Neural cell (in vitro differentiated cells): ENCODE data around the gene SLC29A3. TPM values are rescaled to one million over a fixed set of nuclear protein-coding genes. Genes with fewer than 3 reads are reported as not detected.

Source experiments
- H2AFZ ChIP-seq: fragments of 200-600, 300-800 bp; sonication (generic), shearing (Covaris generic); 2 replicates; pipeline ENCODE4 v1.6.0; 2014; ENCODE audit warnings: low read depth, mild to moderate bottlenecking, antibody characterized with exemption, low read length, moderate library complexity
- H3F3A ChIP-seq: fragments of 200-600 bp; shearing (Covaris generic); 2 replicates; pipeline ENCODE4 v1.6.1; 2016; ENCODE audit warnings: mild to moderate bottlenecking, moderate library complexity, mixed read lengths, antibody characterized with exemption, low read length; ENCODE audit not compliant: insufficient read depth, poor library complexity, severe bottlenecking
- H3K27ac ChIP-seq: fragments of 200-600, 300-800 bp; sonication (generic), shearing (Covaris generic); 2 replicates; pipeline ENCODE4 v1.5.1; 2014; ENCODE audit warnings: mild to moderate bottlenecking, low read length, moderate library complexity
- H3K27me3 ChIP-seq: fragments of 300-800, 200-600 bp; sonication (generic), shearing (Covaris generic); 2 replicates; pipeline ENCODE4 v1.6.0; 2014; ENCODE audit warnings: mild to moderate bottlenecking, low read depth, low read length, moderate library complexity; ENCODE audit not compliant: insufficient read depth
- H3K36me3 ChIP-seq: fragments of 300-800, 200-600 bp; sonication (generic), shearing (Covaris generic); 2 replicates; pipeline ENCODE4 v1.5.1; 2014; ENCODE audit warnings: mild to moderate bottlenecking, antibody characterized with exemption, low read length, moderate library complexity; ENCODE audit not compliant: insufficient read depth
- H3K4me2 ChIP-seq: fragments of 300-800, 200-600 bp; sonication (generic), shearing (Covaris generic); 2 replicates; pipeline ENCODE4 v1.6.0; 2014; ENCODE audit warnings: mild to moderate bottlenecking, low read length
- H3K4me3 ChIP-seq: fragments of 300-800, 200-600 bp; sonication (generic), shearing (Covaris generic); 2 replicates; pipeline ENCODE4 v1.5.1; 2014; ENCODE audit warnings: mild to moderate bottlenecking, low read length, moderate library complexity
- H3K79me2 ChIP-seq: fragments of 200-600 bp; shearing (Covaris generic); replicated peaks from 2 replicates; pipeline ENCODE4 v1.6.0; 2014; ENCODE audit warnings: mild to moderate bottlenecking, low read length, moderate library complexity; ENCODE audit not compliant: insufficient read depth
- H3K9ac ChIP-seq: fragments of 300-800, 200-600 bp; sonication (generic), shearing (Covaris generic); 2 replicates; pipeline ENCODE4 v1.6.1; 2016; ENCODE audit warnings: mild to moderate bottlenecking, low read length, mixed read lengths
- H3K9me2 ChIP-seq: fragments of 200-600 bp; shearing (Covaris generic); 2 replicates; pipeline ENCODE4 v1.6.1; 2016; ENCODE audit warnings: mild to moderate bottlenecking, low read length, mixed read lengths; ENCODE audit not compliant: insufficient read depth
- H3K9me3 ChIP-seq: fragments of 200-600, 300-800 bp; sonication (generic), shearing (Covaris generic); 2 replicates; pipeline ENCODE4 v1.6.1; 2016; ENCODE audit warnings: mild to moderate bottlenecking, mixed run types, low read length, moderate library complexity, mixed read lengths
- H4K20me1 ChIP-seq: fragments of 200-600 bp; shearing (Covaris generic); 2 replicates; pipeline ENCODE4 v1.6.1; 2016; ENCODE audit warnings: mild to moderate bottlenecking, mixed run types; ENCODE audit not compliant: insufficient read depth
- EP300 ChIP-seq: fragments of 450-650 bp; conservative IDR thresholded peaks from 2 replicates; pipeline ENCODE4 v1.6.1; 2014; ENCODE audit warnings: antibody characterized with exemption, mild to moderate bottlenecking, moderate library complexity; ENCODE audit not compliant: poor library complexity, severe bottlenecking
- EZH2 ChIP-seq: fragments of 200-600, 300-800 bp; shearing (Covaris generic), sonication (generic); IDR thresholded peaks from 2 replicates; pipeline ENCODE4 v1.6.1; 2014; ENCODE audit warnings: antibody characterized with exemption, low read length, borderline replicate concordance, mild to moderate bottlenecking; ENCODE audit not compliant: insufficient read depth, poor library complexity, severe bottlenecking
- MXI1 ChIP-seq: fragments of 450-650 bp; conservative IDR thresholded peaks from 2 replicates; pipeline ENCODE4 v1.6.1; 2014; ENCODE audit warnings: antibody characterized with exemption, mild to moderate bottlenecking; ENCODE audit not compliant: poor library complexity, severe bottlenecking
- POLR2AphosphoS5 ChIP-seq: IDR thresholded peaks from 2 replicates; pipeline ENCODE4 v1.6.1; 2012
- RAD21 ChIP-seq: fragments of 450-650 bp; conservative IDR thresholded peaks from 2 replicates; pipeline ENCODE4 v1.6.1; 2014; ENCODE audit warnings: antibody characterized with exemption, mild to moderate bottlenecking, moderate library complexity
- REST ChIP-seq: IDR thresholded peaks from 2 replicates; pipeline ENCODE4 v1.6.1; 2012; ENCODE audit warnings: borderline replicate concordance
- SMC3 ChIP-seq: fragments of 450-650 bp; conservative IDR thresholded peaks from 2 replicates; pipeline ENCODE4 v1.6.1; 2014; ENCODE audit warnings: antibody characterized with exemption, mild to moderate bottlenecking, moderate library complexity; ENCODE audit not compliant: poor library complexity
- TAF1 ChIP-seq: IDR thresholded peaks from 2 replicates; pipeline ENCODE4 v1.6.1; 2012; ENCODE audit warnings: low read depth
- polyA plus RNA-seq: library from polyadenylated mRNA; depleted of rRNA; stranded (reverse); fragments of >200 nt; gene quantifications from 2 replicates; pipeline ENCODE4 v1.2.3, GENCODE V29; 2014
- TF ChIP-seq, protein P1 (sequence below): fragments of 450-650 bp; IDR thresholded peaks from 2 replicates; pipeline ENCODE4 v1.5.1; 2014; ENCODE audit warnings: antibody characterized with exemption, mild to moderate bottlenecking, moderate library complexity; ENCODE audit not compliant: poor library complexity, severe bottlenecking

Gene SLC29A3
- polyA plus RNA-seq, 1 donor from 2014 or later, result 2.3 TPM

GRCh38 chr10:71389768-71390460, 70.9 kb downstream of the SLC29A3 start:
- no peak overlapping the region for H2AFZ ChIP-seq
- H3K4me3 ChIP-seq, result no peak overlapping the region
- H3K27me3 ChIP-seq, result no peaks in the 10 kb centered on the region
- no peak overlapping the region for H3K27ac ChIP-seq
- TF ChIP-seq TAF1 (no peak), EZH2 (no peak), MXI1 (no peak)
- H4K20me1 ChIP-seq, result no peaks in the 10 kb centered on the region
- H3K9me3 ChIP-seq, result no peaks in the 10 kb centered on the region
- H3K9ac ChIP-seq, result no peak overlapping the region
- no peaks in the 10 kb centered on the region for H3F3A ChIP-seq
- no peaks in the 10 kb centered on the region for H3K9me2 ChIP-seq
- H3K36me3 ChIP-seq, result no peaks in the 10 kb centered on the region
- no peak overlapping the region for H3K4me2 ChIP-seq
- H3K79me2 ChIP-seq, result no peaks in the 10 kb centered on the region

- no peaks in the 10 kb centered on the region for H3K36me3 ChIP-seq
- no peak overlapping the region for H3K9ac ChIP-seq
- no peaks in the 10 kb centered on the region for H4K20me1 ChIP-seq
- TF ChIP-seq MXI1 (no peak), RAD21 (no peak), REST (no peak), SMC3 (no peak), EP300 (no peak), TAF1 (no peak), EZH2 (no peak), POLR2AphosphoS5 (no peak)
- TF ChIP-seq, protein P1, sequence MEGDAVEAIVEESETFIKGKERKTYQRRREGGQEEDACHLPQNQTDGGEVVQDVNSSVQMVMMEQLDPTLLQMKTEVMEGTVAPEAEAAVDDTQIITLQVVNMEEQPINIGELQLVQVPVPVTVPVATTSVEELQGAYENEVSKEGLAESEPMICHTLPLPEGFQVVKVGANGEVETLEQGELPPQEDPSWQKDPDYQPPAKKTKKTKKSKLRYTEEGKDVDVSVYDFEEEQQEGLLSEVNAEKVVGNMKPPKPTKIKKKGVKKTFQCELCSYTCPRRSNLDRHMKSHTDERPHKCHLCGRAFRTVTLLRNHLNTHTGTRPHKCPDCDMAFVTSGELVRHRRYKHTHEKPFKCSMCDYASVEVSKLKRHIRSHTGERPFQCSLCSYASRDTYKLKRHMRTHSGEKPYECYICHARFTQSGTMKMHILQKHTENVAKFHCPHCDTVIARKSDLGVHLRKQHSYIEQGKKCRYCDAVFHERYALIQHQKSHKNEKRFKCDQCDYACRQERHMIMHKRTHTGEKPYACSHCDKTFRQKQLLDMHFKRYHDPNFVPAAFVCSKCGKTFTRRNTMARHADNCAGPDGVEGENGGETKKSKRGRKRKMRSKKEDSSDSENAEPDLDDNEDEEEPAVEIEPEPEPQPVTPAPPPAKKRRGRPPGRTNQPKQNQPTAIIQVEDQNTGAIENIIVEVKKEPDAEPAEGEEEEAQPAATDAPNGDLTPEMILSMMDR, result no peak
- H3K79me2 ChIP-seq, result no peaks in the 10 kb centered on the region
- H3K27ac ChIP-seq, result no peak overlapping the region
- no peaks in the 10 kb centered on the region for H3K9me3 ChIP-seq
- no peaks in the 10 kb centered on the region for H3K9me2 ChIP-seq
- no peaks in the 10 kb centered on the region for H3F3A ChIP-seq
- no peak overlapping the region for H2AFZ ChIP-seq
- H3K4me2 ChIP-seq, result no peak overlapping the region
- no peak overlapping the region for H3K4me3 ChIP-seq
- H3K27me3 ChIP-seq, result no peaks in the 10 kb centered on the region
Observed at GRCh38 chr10:71390461-71390835, 71.4 kb downstream of the SLC29A3 start.
